Chondrocyte (in vitro differentiated cells): Measurements from ENCODE around the gene MYO5B. TPM values are rescaled to one million over a fixed set of nuclear protein-coding genes. Genes with fewer than 3 reads are reported as not detected.

Experiments used
- DNase-seq: peaks from one replicate; pipeline ENCODE4 v3.0.0; 2021; ENCODE audit warnings: mixed read lengths, low spot score
- H3K27ac Mint-ChIP-seq: one replicate; pipeline ENCODE4 v1.8.0; 2021; ENCODE audit warnings: mild to moderate bottlenecking, moderate library complexity, mixed read lengths; ENCODE audit not compliant: unreplicated experiment
- H3K27me3 Mint-ChIP-seq: 2 replicates; pipeline ENCODE4 v1.8.0; 2021; ENCODE audit warnings: low read depth, mixed read lengths
- H3K36me3 Mint-ChIP-seq: 2 replicates; pipeline ENCODE4 v1.8.0; 2021; ENCODE audit warnings: low read depth, mixed read lengths
- H3K4me1 Mint-ChIP-seq: 2 replicates; pipeline ENCODE4 v1.8.0; 2021; ENCODE audit warnings: low read depth, mild to moderate bottlenecking, mixed read lengths
- H3K4me3 Mint-ChIP-seq: one replicate; pipeline ENCODE4 v1.8.0; 2021; ENCODE audit warnings: mild to moderate bottlenecking, moderate library complexity, mixed read lengths; ENCODE audit not compliant: unreplicated experiment
- H3K9me3 Mint-ChIP-seq: 2 replicates; pipeline ENCODE4 v1.8.0; 2021; ENCODE audit warnings: low read depth, mixed read lengths
- CTCF ChIP-seq: fragments of 200-600 bp; sonication (generic); IDR thresholded peaks from 2 replicates; pipeline ENCODE4 v1.5.0; 2021; ENCODE audit warnings: antibody characterized with exemption, mild to moderate bottlenecking, moderate library complexity
- total RNA-seq: library from RNA; stranded (reverse); gene quantifications from 3 replicates; pipeline ENCODE4 v1.2.1, GENCODE V29; 2021

MYO5B gene
- total RNA-seq, 1 donor from 2014 or later, result 0.97 TPM

- no peak for TF ChIP-seq CTCF
- Mint-ChIP-seq H3K4me1 (no peaks in the 10 kb centered on the region), H3K9me3 (no peaks in the 10 kb centered on the region), H3K27me3 (peaks cover 14% of the 10 kb centered on the region), H3K4me3 (no peak overlapping the region), H3K36me3 (no peaks in the 10 kb centered on the region), H3K27ac (no peak overlapping the region)
- DNase-seq, result no peak
Observed at GRCh38 chr18:50034029-50034428, 160.9 kb downstream of the MYO5B start.

GRCh38 chr18:50033004-50033403 lies 161.9 kb downstream of the MYO5B start:
- H3K4me3 Mint-ChIP-seq, result no peak overlapping the region
- no peaks in the 10 kb centered on the region for H3K4me1 Mint-ChIP-seq
- no peak overlapping the region for H3K27ac Mint-ChIP-seq
- TF ChIP-seq CTCF, result no peak
- H3K27me3 Mint-ChIP-seq, result peaks cover 20% of the 10 kb centered on the region
- H3K9me3 Mint-ChIP-seq, result no peaks in the 10 kb centered on the region
- no peaks in the 10 kb centered on the region for H3K36me3 Mint-ChIP-seq
- no peak for DNase-seq

GRCh38 chr18:50030146-50030545 lies 164.8 kb downstream of the MYO5B start:
- no peak for TF ChIP-seq CTCF
- H3K4me3 Mint-ChIP-seq, result no peak overlapping the region
- peaks cover 30% of the 10 kb centered on the region for H3K27me3 Mint-ChIP-seq
- no peaks in the 10 kb centered on the region for H3K4me1 Mint-ChIP-seq
- no peak for DNase-seq
- H3K36me3 Mint-ChIP-seq, result no peaks in the 10 kb centered on the region
- no peak overlapping the region for H3K27ac Mint-ChIP-seq
- H3K9me3 Mint-ChIP-seq, result peaks cover 2% of the 10 kb centered on the region

- Mint-ChIP-seq H3K4me1 (no peaks in the 10 kb centered on the region), H3K9me3 (peaks cover 3% of the 10 kb centered on the region), H3K4me3 (no peak overlapping the region), H3K36me3 (no peaks in the 10 kb centered on the region), H3K27ac (no peak overlapping the region), H3K27me3 (peaks cover 44% of the 10 kb centered on the region)
- DNase-seq, result no peak
- no peak for TF ChIP-seq CTCF
Observed at GRCh38 chr18:50027996-50028395, 167.0 kb downstream of the MYO5B start.

- Mint-ChIP-seq H3K4me3 (no peak overlapping the region), H3K4me1 (no peaks in the 10 kb centered on the region), H3K9me3 (peaks cover 3% of the 10 kb centered on the region), H3K36me3 (no peaks in the 10 kb centered on the region), H3K27ac (no peak overlapping the region), H3K27me3 (peaks cover 63% of the 10 kb centered on the region)
- no peak for DNase-seq
- TF ChIP-seq CTCF, result no peak
Observed at GRCh38 chr18:50024466-50024865, 170.5 kb downstream of the MYO5B start.
